ENCODE data around the gene DLG1.

The DLG1 gene

DNA sequence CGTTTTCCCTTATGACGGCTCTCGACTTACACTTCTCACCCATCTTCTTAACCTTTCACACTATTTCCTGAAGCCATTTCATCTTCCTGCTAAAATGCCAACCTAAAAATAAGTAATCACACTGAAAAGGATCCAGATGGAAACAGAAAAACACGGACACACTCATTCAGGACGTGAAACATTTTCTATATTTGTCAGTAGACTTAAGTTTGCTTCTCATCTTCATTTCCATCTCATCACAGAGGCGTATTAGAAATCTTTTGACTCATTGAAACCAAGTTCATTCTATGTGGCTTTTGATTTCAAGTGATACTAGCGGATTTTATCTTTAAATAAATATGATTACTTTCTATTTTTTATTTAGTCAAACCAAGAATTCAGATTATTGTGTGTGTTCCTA, 27.4 kb upstream of the DLG1 start:
- TF ChIP-seq, protein P1, sequence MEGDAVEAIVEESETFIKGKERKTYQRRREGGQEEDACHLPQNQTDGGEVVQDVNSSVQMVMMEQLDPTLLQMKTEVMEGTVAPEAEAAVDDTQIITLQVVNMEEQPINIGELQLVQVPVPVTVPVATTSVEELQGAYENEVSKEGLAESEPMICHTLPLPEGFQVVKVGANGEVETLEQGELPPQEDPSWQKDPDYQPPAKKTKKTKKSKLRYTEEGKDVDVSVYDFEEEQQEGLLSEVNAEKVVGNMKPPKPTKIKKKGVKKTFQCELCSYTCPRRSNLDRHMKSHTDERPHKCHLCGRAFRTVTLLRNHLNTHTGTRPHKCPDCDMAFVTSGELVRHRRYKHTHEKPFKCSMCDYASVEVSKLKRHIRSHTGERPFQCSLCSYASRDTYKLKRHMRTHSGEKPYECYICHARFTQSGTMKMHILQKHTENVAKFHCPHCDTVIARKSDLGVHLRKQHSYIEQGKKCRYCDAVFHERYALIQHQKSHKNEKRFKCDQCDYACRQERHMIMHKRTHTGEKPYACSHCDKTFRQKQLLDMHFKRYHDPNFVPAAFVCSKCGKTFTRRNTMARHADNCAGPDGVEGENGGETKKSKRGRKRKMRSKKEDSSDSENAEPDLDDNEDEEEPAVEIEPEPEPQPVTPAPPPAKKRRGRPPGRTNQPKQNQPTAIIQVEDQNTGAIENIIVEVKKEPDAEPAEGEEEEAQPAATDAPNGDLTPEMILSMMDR (IDR thresholded peaks at IDR 0.05; ENCODE audit: borderline replicate concordance, control extremely low read depth, extremely low read depth, insufficient read depth, missing control alignments), result no peak
- in situ Hi-C loops (cut with MboI; ENCODE audit: low sequenced_read_pairs, unreplicated experiment), result no loop called here
- DNase-seq (ENCODE audit: low spot score), result no peak

DNA sequence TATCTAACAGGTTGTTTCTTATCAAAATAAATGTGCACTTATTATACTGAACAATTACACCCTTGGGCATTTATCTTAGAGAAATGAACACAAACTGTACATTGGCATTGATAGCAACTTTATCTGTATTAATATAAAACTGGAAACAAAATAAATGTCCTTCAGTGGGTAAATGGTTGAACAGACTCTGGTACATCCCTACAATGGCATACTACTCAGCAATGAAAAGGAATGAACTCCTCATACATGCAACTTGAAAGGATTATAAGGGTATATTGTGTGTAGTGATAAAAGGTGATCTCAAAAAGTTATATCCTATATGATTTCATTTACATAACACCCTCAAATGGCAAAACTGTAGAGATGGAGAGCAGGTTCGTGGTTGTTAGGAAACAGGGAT, 23.7 kb upstream of the DLG1 start:
- TF ChIP-seq, protein P1 (IDR thresholded peaks at IDR 0.05; ENCODE audit: borderline replicate concordance, control extremely low read depth, extremely low read depth, insufficient read depth, missing control alignments), result no peak
- in situ Hi-C loops (cut with MboI; ENCODE audit: low sequenced_read_pairs, unreplicated experiment), result no loop called here
- DNase-seq (ENCODE audit: low spot score), result no peak

DNA sequence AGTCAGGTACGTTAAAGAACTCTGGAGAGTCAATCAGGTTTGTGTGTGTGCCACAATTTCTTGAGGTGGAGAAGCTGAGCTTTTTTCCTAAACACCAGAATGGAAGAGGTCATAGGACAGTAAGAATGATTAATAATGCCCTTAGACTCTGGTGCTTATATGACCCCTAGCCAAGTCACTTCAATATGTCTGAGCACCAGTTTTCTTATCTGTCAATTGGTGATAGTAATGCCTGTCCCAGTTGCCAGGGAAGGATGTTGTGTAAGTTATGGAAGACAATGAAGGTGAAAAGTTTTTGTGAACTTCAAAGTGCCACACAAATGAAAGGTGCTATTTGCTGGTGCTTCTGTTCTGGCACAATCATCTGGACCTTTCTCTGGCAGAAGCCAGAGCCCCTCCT, 22.2 kb upstream of the DLG1 start:
- in situ Hi-C loops (cut with MboI; ENCODE audit: low sequenced_read_pairs, unreplicated experiment), result no loop called here
- DNase-seq (ENCODE audit: low spot score), result no peak
- TF ChIP-seq, protein P1 (IDR thresholded peaks at IDR 0.05; ENCODE audit: borderline replicate concordance, control extremely low read depth, extremely low read depth, insufficient read depth, missing control alignments), result no peak

DNA sequence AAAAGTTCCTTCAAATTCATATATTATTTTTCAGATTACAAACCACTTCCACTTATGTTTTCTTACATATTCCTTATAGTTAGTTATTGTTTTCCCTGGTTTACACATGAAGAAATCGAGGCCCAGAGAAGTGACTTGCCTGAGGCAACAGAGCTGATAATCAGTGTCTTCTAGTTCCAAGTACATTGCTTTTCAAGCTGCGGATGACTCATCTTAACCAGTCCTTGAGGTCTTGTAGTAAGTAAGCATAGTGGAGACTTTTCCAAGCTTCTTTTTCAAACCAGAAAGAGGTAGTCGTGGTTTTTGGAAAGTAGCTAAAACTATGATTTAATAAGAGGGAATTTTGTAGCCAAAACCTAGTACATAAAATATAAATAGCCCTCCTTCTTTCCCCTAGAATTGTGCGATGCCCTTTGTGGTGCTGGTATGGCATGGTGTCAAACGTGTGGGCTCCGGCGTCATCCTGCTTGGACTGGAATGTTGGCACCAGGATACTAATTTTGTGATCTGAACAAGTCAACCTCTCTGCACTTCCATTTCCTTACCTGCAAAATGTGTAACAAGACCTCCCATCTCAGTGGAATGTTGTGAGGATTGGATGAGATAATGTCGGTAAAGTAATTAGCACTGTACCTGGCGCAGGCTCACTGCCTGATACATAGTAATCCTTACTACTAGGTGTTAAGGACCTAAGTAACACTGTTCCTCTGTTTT, 19.0 kb upstream of the DLG1 start:
- TF ChIP-seq, protein P1 (IDR thresholded peaks at IDR 0.05; ENCODE audit: borderline replicate concordance, control extremely low read depth, extremely low read depth, insufficient read depth, missing control alignments), result no peak
- no peak for DNase-seq (ENCODE audit: low spot score)
- in situ Hi-C loops (cut with MboI; ENCODE audit: low sequenced_read_pairs, unreplicated experiment), result no loop called here

DNA sequence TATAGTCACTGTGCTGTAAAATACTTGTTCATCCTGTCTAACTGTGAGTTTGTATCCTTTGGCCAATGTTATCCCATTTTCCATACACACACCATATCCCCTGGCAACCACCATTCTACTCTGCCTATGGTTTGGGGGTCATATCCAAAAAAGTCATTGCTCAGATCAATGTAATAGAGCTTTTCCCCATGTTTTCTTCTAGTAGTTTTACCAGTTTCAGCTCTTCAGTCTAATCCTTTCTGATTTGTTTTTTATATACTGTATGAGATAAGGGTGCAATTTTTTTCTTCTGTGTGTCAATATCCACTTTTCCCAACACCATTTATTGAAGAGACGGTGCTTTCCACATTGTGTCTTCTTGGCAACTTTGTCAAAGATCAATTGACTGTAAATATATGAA, 14.0 kb upstream of the DLG1 start:
- TF ChIP-seq, protein P1 (IDR thresholded peaks at IDR 0.05; ENCODE audit: borderline replicate concordance, control extremely low read depth, extremely low read depth, insufficient read depth, missing control alignments), result no peak
- in situ Hi-C loops (cut with MboI; ENCODE audit: low sequenced_read_pairs, unreplicated experiment), result no loop called here
- no peak for DNase-seq (ENCODE audit: low spot score)

DNA sequence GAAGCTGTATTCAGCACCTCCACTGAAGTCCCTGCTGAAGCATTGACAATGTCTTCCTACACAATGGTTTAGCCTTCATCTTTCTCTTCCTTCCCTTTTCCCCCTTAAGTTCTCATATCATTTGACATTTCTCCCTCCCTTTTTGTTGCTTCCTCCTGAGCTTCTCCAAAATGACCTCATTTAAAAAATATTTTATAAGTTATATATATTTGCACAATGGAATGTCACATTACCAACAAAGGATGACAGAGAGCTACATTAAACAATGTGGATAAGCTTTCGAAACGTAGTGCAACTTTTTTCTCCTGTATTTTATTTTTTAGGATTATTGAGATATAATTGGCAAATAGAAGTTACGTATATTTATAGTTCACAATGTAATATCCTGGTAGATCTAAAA, 13.2 kb upstream of the DLG1 start:
- TF ChIP-seq, protein P1 (IDR thresholded peaks at IDR 0.05; ENCODE audit: borderline replicate concordance, control extremely low read depth, extremely low read depth, insufficient read depth, missing control alignments), result no peak
- DNase-seq (ENCODE audit: low spot score), result no peak
- in situ Hi-C loops (cut with MboI; ENCODE audit: low sequenced_read_pairs, unreplicated experiment), result no loop called here

Measured in GM13976 (cell line).